ENCODE measurements around the gene AP3D1. TPM values are rescaled to one million over a fixed set of nuclear protein-coding genes. Genes with fewer than 3 reads are reported as not detected.
A peak's percentile ranks its signal among the peaks of the same experiment; 100 is the strongest.

AP3D1 gene
- total and polyA plus RNA-seq, 9 of the 15 experiments (the other 6 are each of a cell fraction or from before 2014, with no cell fraction given) = 1.2 to 86.1 (median 35.9) TPM

DNA sequence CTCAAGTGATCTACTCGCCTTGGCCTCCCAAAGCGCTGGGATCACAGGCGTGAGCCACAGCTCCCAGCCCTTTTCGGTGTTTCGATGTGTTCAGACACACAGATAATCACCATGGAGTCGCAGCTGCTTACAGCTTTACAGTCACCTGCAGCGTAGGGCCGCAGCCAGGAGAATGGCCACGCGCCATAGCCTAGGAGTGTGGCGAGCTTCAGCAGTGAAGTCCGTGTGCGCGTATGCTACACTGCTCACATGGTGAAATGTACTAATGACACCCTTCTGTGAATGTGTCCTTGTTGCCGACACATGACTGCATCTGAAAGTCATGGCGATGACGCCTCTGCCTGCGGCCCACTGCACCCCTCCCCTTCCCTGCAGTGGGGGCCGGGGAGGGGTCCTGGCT is 23.6 kb downstream of the AP3D1 start:
- no peak for TF ChIP-seq RAD21 (CRISPR knock-in tag; conservative IDR thresholded peaks at IDR 0.05 in 1 of 2, IDR thresholded peaks at IDR 0.05 in 1 of 2)
- TF ChIP-seq, protein P1, sequence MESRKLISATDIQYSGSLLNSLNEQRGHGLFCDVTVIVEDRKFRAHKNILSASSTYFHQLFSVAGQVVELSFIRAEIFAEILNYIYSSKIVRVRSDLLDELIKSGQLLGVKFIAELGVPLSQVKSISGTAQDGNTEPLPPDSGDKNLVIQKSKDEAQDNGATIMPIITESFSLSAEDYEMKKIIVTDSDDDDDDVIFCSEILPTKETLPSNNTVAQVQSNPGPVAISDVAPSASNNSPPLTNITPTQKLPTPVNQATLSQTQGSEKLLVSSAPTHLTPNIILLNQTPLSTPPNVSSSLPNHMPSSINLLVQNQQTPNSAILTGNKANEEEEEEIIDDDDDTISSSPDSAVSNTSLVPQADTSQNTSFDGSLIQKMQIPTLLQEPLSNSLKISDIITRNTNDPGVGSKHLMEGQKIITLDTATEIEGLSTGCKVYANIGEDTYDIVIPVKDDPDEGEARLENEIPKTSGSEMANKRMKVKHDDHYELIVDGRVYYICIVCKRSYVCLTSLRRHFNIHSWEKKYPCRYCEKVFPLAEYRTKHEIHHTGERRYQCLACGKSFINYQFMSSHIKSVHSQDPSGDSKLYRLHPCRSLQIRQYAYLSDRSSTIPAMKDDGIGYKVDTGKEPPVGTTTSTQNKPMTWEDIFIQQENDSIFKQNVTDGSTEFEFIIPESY (CRISPR knock-in tag; IDR thresholded peaks at IDR 0.05) = peak; percentile 92
- no peak for TF ChIP-seq POLR2B (IDR thresholded peaks at IDR 0.05; ENCODE audit: low read depth, partially characterized antibody)
- no peak for TF ChIP-seq ZNF785 (CRISPR knock-in tag; IDR thresholded peaks at IDR 0.05)
- 0 out of 2 replicates have a peak, but pooled peaks have one; percentile 22 for TF ChIP-seq ZFX (CRISPR knock-in tag; IDR thresholded peaks at IDR 0.05)
- TF ChIP-seq FOXJ2 (tag; IDR thresholded peaks at IDR 0.05) = peak; percentile 80
- Histone ChIP-seq H3K79me2 (ENCODE audit: control insufficient read depth, insufficient read depth, low read length) (no peaks in the 10 kb centered on the region; the same call in 1 of the 3 replicates), H3K9ac (ENCODE audit: insufficient read depth in 1 of 2, low read depth in 2 of 2, low read length in 2 of 2) (no peak overlapping the region), H2AFZ (ENCODE audit: low read depth, low read length) (no peak overlapping the region), H3K27ac (ENCODE audit: extremely low read depth, low read depth, low read length) (no peak overlapping the region), H3K9me3 (replicated peaks; ENCODE audit: control insufficient read depth, insufficient read depth, low read depth, low read length) (no peaks in the 10 kb centered on the region), H4K20me1 (replicated peaks; ENCODE audit: control insufficient read depth, insufficient read depth, low read length) (no peaks in the 10 kb centered on the region; the same call in 1 of the 2 replicates), H3K27me3 (ENCODE audit: control insufficient read depth in 2 of 2, insufficient read depth in 2 of 2, low read length in 2 of 2) (no peaks in the 10 kb centered on the region), H3K9me1 (ENCODE audit: control insufficient read depth, insufficient read depth, low read length) (no peaks in the 10 kb centered on the region), H3K4me1 (replicated peaks in 1 of 2; ENCODE audit: control insufficient read depth in 2 of 2, insufficient read depth in 2 of 2, low read length in 2 of 2) (peaks cover 0 to 18% of the 10 kb centered on the region in 2 experiments; a peak in 1 of 5 replicates), H3K36me3 (ENCODE audit: control insufficient read depth, insufficient read depth, low read length) (peaks cover 90% of the 10 kb centered on the region; the same call in 2 of the 3 replicates), H3K4me2 (ENCODE audit: insufficient read depth, low read length) (no peak overlapping the region), H3K4me3 (no peak overlapping the region)
- intact Hi-C loops (cut with micrococcal nuclease) = no loop called here
- ChIA-PET POLR2A (no interaction called here), CTCF (ENCODE audit: low intra/inter-chr PET ratio) (no interaction called here)
- no TSS peak for BruUV-seq (replicated peaks)
- ATAC-seq (no peak), FAIRE-seq (no peak), DNase-seq (ENCODE audit: extremely low read depth in 1 of 4, low spot score in 3 of 4) (no peak)
- 89% methylated on average over 18 of the region's 19 CpGs for WGBS (ENCODE audit: insufficient coverage, low coverage, missing lambda C conversion rate)
- in situ Hi-C loops (cut with MboI) = no loop called here
